ENCODE measurements around the gene HSPA13. TPM values are rescaled to one million over a fixed set of nuclear protein-coding genes. Genes with fewer than 3 reads are reported as not detected.

HSPA13 gene
- total and polyA plus RNA-seq, 2 donors (not counting 3 experiments of a cell fraction or from before 2014, with no cell fraction given), result 11.5 to 40.4 TPM

- Histone ChIP-seq H2AFZ (ENCODE audit: low read depth, low read length) (no peak overlapping the region), H3K4me3 (replicated peaks in 1 of 3; ENCODE audit: insufficient read depth in 1 of 3, low read depth in 1 of 3, low read length in 3 of 3) (no peak overlapping the region), H3K4me1 (ENCODE audit: control insufficient read depth, extremely low read depth, insufficient read depth, low read length) (no peaks in the 10 kb centered on the region), H3K27me3 (ENCODE audit: control insufficient read depth in 2 of 2, insufficient read depth in 2 of 2, low read length in 2 of 2) (no peaks in the 10 kb centered on the region), H3K9me3 (replicated peaks; ENCODE audit: control insufficient read depth, insufficient read depth, low read length) (no peaks in the 10 kb centered on the region), H4K20me1 (replicated peaks; ENCODE audit: control insufficient read depth, extremely low read depth, insufficient read depth, low read length) (no peaks in the 10 kb centered on the region), H3K4me2 (ENCODE audit: insufficient read depth, low read length) (no peak overlapping the region), H3K9me1 (replicated peaks; ENCODE audit: control insufficient read depth, extremely low read depth, insufficient read depth, low read length) (no peaks in the 10 kb centered on the region), H3K27ac (ENCODE audit: insufficient read depth, low read depth, low read length) (no peak overlapping the region), H3K79me2 (ENCODE audit: control insufficient read depth, insufficient read depth, low read length) (no peaks in the 10 kb centered on the region), H3K36me3 (ENCODE audit: control insufficient read depth in 2 of 2, extremely low read depth in 1 of 2, insufficient read depth in 2 of 2, low read length in 2 of 2) (no peaks in the 10 kb centered on the region), H3K9ac (replicated peaks; ENCODE audit: extremely low read depth, insufficient read depth, low read length) (no peak overlapping the region)
- no peak for DNase-seq (ENCODE audit: low read depth, low spot score)
- intact Hi-C loops (cut with micrococcal nuclease) (no loop called here), dilution Hi-C loops (cut with MboI; ENCODE audit: extremely low pct_ligation_motif_present, low sequenced_read_pairs) (no loop called here)
- ChIA-PET CTCF (no interaction called here), POLR2A (no interaction called here)
- TF ChIP-seq GATA2 (IDR thresholded peaks at IDR 0.05; ENCODE audit: insufficient read depth, insufficient read length, low read depth, low read length) (no peak), JUN (IDR thresholded peaks at IDR 0.05; ENCODE audit: borderline replicate concordance, insufficient read depth, insufficient read length, low read depth) (no peak), MYC (IDR thresholded peaks at IDR 0.05; ENCODE audit: low read depth, low read length) (no peak), EZH2 (IDR thresholded peaks at IDR 0.05; ENCODE audit: borderline replicate concordance, low read depth, low read length, severe bottlenecking) (no peak)
- FAIRE-seq, result no peak
- no TSS peak for BruUV-seq (replicated peaks)
Measured at GRCh38 chr21:14354515-14354914, 28.4 kb downstream of the HSPA13 start.

- peak; percentile 5 for DNase-seq (ENCODE audit: low read depth, low spot score)
- dilution Hi-C loops (cut with MboI; ENCODE audit: extremely low pct_ligation_motif_present, low sequenced_read_pairs) (no loop called here), intact Hi-C loops (cut with micrococcal nuclease) (no loop called here)
- no peaks in the 10 kb centered on the region for H3K79me2 ChIP-seq (ENCODE audit: control insufficient read depth, insufficient read depth, low read length)
- H3K9me1 ChIP-seq (replicated peaks; ENCODE audit: control insufficient read depth, extremely low read depth, insufficient read depth, low read length), result no peaks in the 10 kb centered on the region
- no peak overlapping the region for H3K27ac ChIP-seq (ENCODE audit: insufficient read depth, low read depth, low read length)
- POLR2A ChIA-PET, result no interaction called here
- no TSS peak for BruUV-seq (replicated peaks)
- no peaks in the 10 kb centered on the region for H3K4me1 ChIP-seq (ENCODE audit: control insufficient read depth, extremely low read depth, insufficient read depth, low read length)
- CTCF ChIA-PET, result no interaction called here
- H3K27me3 ChIP-seq (ENCODE audit: control insufficient read depth in 2 of 2, insufficient read depth in 2 of 2, low read length in 2 of 2), result no peaks in the 10 kb centered on the region
- no peak overlapping the region for H3K9ac ChIP-seq (replicated peaks; ENCODE audit: extremely low read depth, insufficient read depth, low read length)
- H4K20me1 ChIP-seq (replicated peaks; ENCODE audit: control insufficient read depth, extremely low read depth, insufficient read depth, low read length), result no peaks in the 10 kb centered on the region
- no peaks in the 10 kb centered on the region for H3K9me3 ChIP-seq (replicated peaks; ENCODE audit: control insufficient read depth, insufficient read depth, low read length)
- no peak overlapping the region for H3K4me2 ChIP-seq (ENCODE audit: insufficient read depth, low read length)
- no peak overlapping the region for H2AFZ ChIP-seq (ENCODE audit: low read depth, low read length)
- no peak for TF ChIP-seq MYC (IDR thresholded peaks at IDR 0.05; ENCODE audit: low read depth, low read length)
- TF ChIP-seq FOS (IDR thresholded peaks at IDR 0.05; ENCODE audit: borderline replicate concordance, insufficient read depth, low read length), result no peak
- TF ChIP-seq CTCF (IDR thresholded peaks at IDR 0.05; ENCODE audit: extremely low read depth in 1 of 2, insufficient read depth in 1 of 2, low read depth in 1 of 2, low read length in 2 of 2), result no peak
- no peak for TF ChIP-seq GATA2 (IDR thresholded peaks at IDR 0.05; ENCODE audit: insufficient read depth, insufficient read length, low read depth, low read length)
- TF ChIP-seq EZH2 (IDR thresholded peaks at IDR 0.05; ENCODE audit: borderline replicate concordance, low read depth, low read length, severe bottlenecking), result no peak
- TF ChIP-seq POLR2AphosphoS5 (IDR thresholded peaks at IDR 0.05; ENCODE audit: insufficient read depth, low read depth, low read length), result no peak
- no peak for TF ChIP-seq POLR2A (IDR thresholded peaks at IDR 0.05; ENCODE audit: low read depth, low read length)
- H3K4me3 ChIP-seq (replicated peaks in 1 of 3; ENCODE audit: insufficient read depth in 1 of 3, low read depth in 1 of 3, low read length in 3 of 3), result no peak overlapping the region
- FAIRE-seq, result no peak
- H3K36me3 ChIP-seq (ENCODE audit: control insufficient read depth in 2 of 2, extremely low read depth in 1 of 2, insufficient read depth in 2 of 2, low read length in 2 of 2), result no peaks in the 10 kb centered on the region
Measured at GRCh38 chr21:14353726-14354125, 29.2 kb downstream of the HSPA13 start.
